MM.1S (cell line): ENCODE measurements around the gene CASS4.

ENCODE experiments used
- DNase-seq: peaks from one replicate; pipeline ENCODE4 v3.0.0-alpha.2; 2015
- H2AFZ ChIP-seq: fragments of 300-600 bp; sonication (generic); 2 replicates; pipeline ENCODE4 v1.6.0; 2016; ENCODE audit warnings: antibody characterized with exemption, low read length
- H3F3A ChIP-seq: fragments of 300-600 bp; sonication (generic); 2 replicates; pipeline ENCODE4 v1.6.1; 2016; ENCODE audit warnings: mild to moderate bottlenecking, antibody characterized with exemption, low read length, moderate library complexity, mixed read lengths; ENCODE audit not compliant: insufficient read depth
- H3K27ac ChIP-seq: fragments of 300-600 bp; sonication (generic); 2 replicates; pipeline ENCODE4 v1.5.1; 2016; ENCODE audit warnings: mild to moderate bottlenecking, low read length
- H3K27me3 ChIP-seq: fragments of 300-600 bp; sonication (generic); replicated peaks from 2 replicates; pipeline ENCODE4 v1.6.0; 2016; ENCODE audit warnings: low read length; ENCODE audit not compliant: insufficient read depth
- H3K36me3 ChIP-seq: fragments of 300-600 bp; sonication (generic); replicated peaks from 2 replicates; pipeline ENCODE4 v1.6.1; 2016; ENCODE audit warnings: mild to moderate bottlenecking, low read length, mixed read lengths; ENCODE audit not compliant: insufficient read depth
- H3K4me1 ChIP-seq: fragments of 300-600 bp; sonication (generic); 2 replicates; pipeline ENCODE4 v1.6.1; 2016; ENCODE audit warnings: low read length, mixed read lengths
- H3K4me2 ChIP-seq: fragments of 300-600 bp; sonication (generic); 2 replicates; pipeline ENCODE4 v1.6.0; 2016; ENCODE audit warnings: low read depth, low read length
- H3K4me3 ChIP-seq: fragments of 300-600 bp; sonication (generic); 2 replicates; pipeline ENCODE4 v1.5.1; 2016; ENCODE audit warnings: low read length, mixed read lengths
- H3K79me2 ChIP-seq: fragments of 300-600 bp; sonication (generic); 2 replicates; pipeline ENCODE4 v1.6.1; 2016; ENCODE audit warnings: mixed run types, low read length, mixed read lengths
- H3K9ac ChIP-seq: fragments of 300-600 bp; sonication (generic); 2 replicates; pipeline ENCODE4 v1.6.1; 2016; ENCODE audit warnings: low read length, mixed read lengths
- H3K9me2 ChIP-seq: fragments of 300-600 bp; sonication (generic); replicated peaks from 2 replicates; pipeline ENCODE4 v1.6.1; 2016; ENCODE audit warnings: mild to moderate bottlenecking, low read length, mixed read lengths; ENCODE audit not compliant: insufficient read depth
- H3K9me3 ChIP-seq: fragments of 300-600 bp; sonication (generic); replicated peaks from 2 replicates; pipeline ENCODE4 v1.6.1; 2016; ENCODE audit warnings: mild to moderate bottlenecking, low read length, mixed read lengths; ENCODE audit not compliant: insufficient read depth
- H4K20me1 ChIP-seq: fragments of 300-600 bp; sonication (generic); 2 replicates; pipeline ENCODE4 v1.6.1; 2016; ENCODE audit warnings: mild to moderate bottlenecking, low read length, moderate library complexity, mixed read lengths; ENCODE audit not compliant: insufficient read depth
- CTCF ChIP-seq: fragments of 300-600 bp; sonication (generic); IDR thresholded peaks from 2 replicates; pipeline ENCODE4 v1.5.1; 2016; ENCODE audit warnings: antibody characterized with exemption, low read length, mixed read lengths
- EZH2 ChIP-seq: fragments of 300-600 bp; sonication (generic); optimal IDR thresholded peaks from 2 replicates; pipeline ENCODE3; 2017; ENCODE audit warnings: low read depth, mild to moderate bottlenecking, antibody characterized with exemption, low read length, mixed read lengths
- EZH2phosphoT487 ChIP-seq: fragments of 300-600 bp; sonication (generic); IDR thresholded peaks from 2 replicates; pipeline ENCODE4 v1.6.1; 2018; ENCODE audit warnings: antibody characterized with exemption, low read length

Gene CASS4

GRCh38 chr20:56392132-56392880 is 19.8 kb upstream of the CASS4 start, which contains the start of the genes AURKA and CSTF1:
Gene AURKA (minus strand): TSS chr20:56392215. CDS start chr20:56388197, 4,018 bp downstream.
Gene CSTF1 (plus strand): TSS chr20:56392645. CDS start chr20:56395553, 2,908 bp downstream.
- peak; percentile 99 for DNase-seq
- H3K4me1 ChIP-seq = peaks cover 8% of the 10 kb centered on the region
- H4K20me1 ChIP-seq = no peaks in the 10 kb centered on the region
- H3K9me3 ChIP-seq = no peaks in the 10 kb centered on the region
- H3F3A ChIP-seq = no peaks in the 10 kb centered on the region
- no peaks in the 10 kb centered on the region for H3K27me3 ChIP-seq
- H3K9ac ChIP-seq = peak within 1 kb of the TSS; percentile 80
- peak within 1 kb of the TSS; percentile 97 for H2AFZ ChIP-seq
- peak within 1 kb of the TSS; percentile 65 for H3K4me2 ChIP-seq
- peaks cover 79% of the 10 kb centered on the region for H3K79me2 ChIP-seq
- H3K4me3 ChIP-seq = peak within 1 kb of the TSS; percentile 97
- H3K27ac ChIP-seq = peak within 1 kb of the TSS; percentile 90
- H3K36me3 ChIP-seq = peaks cover 17% of the 10 kb centered on the region; the same call in 1 of the 2 replicates
- no peaks in the 10 kb centered on the region for H3K9me2 ChIP-seq
- no peak for TF ChIP-seq EZH2
- no peak for TF ChIP-seq EZH2phosphoT487
- no peak for TF ChIP-seq CTCF

GRCh38 chr20:56392881-56393482 is 19.1 kb upstream of the CASS4 start:
- H3K79me2 ChIP-seq = peaks cover 77% of the 10 kb centered on the region
- H3K4me2 ChIP-seq = peak overlapping the region; percentile 58
- H3F3A ChIP-seq = no peaks in the 10 kb centered on the region
- peaks cover 8% of the 10 kb centered on the region for H3K4me1 ChIP-seq
- H3K9me2 ChIP-seq = no peaks in the 10 kb centered on the region
- no peaks in the 10 kb centered on the region for H4K20me1 ChIP-seq
- TF ChIP-seq CTCF = no peak
- no peak for TF ChIP-seq EZH2
- no peak for TF ChIP-seq EZH2phosphoT487
- DNase-seq = no peak
- H3K4me3 ChIP-seq = peak overlapping the region; percentile 97
- no peaks in the 10 kb centered on the region for H3K27me3 ChIP-seq
- H3K36me3 ChIP-seq = peaks cover 24% of the 10 kb centered on the region; the same call in 1 of the 2 replicates
- H2AFZ ChIP-seq = peak overlapping the region; percentile 35
- H3K9ac ChIP-seq = peak overlapping the region; percentile 80
- no peaks in the 10 kb centered on the region for H3K9me3 ChIP-seq
- peak overlapping the region; percentile 90 for H3K27ac ChIP-seq

- Histone ChIP-seq H3K9ac (no peak overlapping the region), H3K4me2 (peak overlapping the region; percentile 58), H3F3A (no peaks in the 10 kb centered on the region), H4K20me1 (no peaks in the 10 kb centered on the region), H3K27me3 (no peaks in the 10 kb centered on the region), H3K27ac (no peak overlapping the region), H3K79me2 (peaks cover 80% of the 10 kb centered on the region), H3K4me3 (peak overlapping the region; percentile 97), H3K36me3 (peaks cover 28% of the 10 kb centered on the region; the same call in 1 of the 2 replicates), H3K9me3 (no peaks in the 10 kb centered on the region), H3K9me2 (no peaks in the 10 kb centered on the region), H2AFZ (no peak overlapping the region), H3K4me1 (peaks cover 8% of the 10 kb centered on the region)
- DNase-seq = no peak
- TF ChIP-seq EZH2 (no peak), EZH2phosphoT487 (no peak), CTCF (no peak)
These were observed 18.4 kb upstream of the CASS4 start for GRCh38 chr20:56393653-56394052.
